ENCODE measurements around the gene PPIF.

The PPIF gene

DNA sequence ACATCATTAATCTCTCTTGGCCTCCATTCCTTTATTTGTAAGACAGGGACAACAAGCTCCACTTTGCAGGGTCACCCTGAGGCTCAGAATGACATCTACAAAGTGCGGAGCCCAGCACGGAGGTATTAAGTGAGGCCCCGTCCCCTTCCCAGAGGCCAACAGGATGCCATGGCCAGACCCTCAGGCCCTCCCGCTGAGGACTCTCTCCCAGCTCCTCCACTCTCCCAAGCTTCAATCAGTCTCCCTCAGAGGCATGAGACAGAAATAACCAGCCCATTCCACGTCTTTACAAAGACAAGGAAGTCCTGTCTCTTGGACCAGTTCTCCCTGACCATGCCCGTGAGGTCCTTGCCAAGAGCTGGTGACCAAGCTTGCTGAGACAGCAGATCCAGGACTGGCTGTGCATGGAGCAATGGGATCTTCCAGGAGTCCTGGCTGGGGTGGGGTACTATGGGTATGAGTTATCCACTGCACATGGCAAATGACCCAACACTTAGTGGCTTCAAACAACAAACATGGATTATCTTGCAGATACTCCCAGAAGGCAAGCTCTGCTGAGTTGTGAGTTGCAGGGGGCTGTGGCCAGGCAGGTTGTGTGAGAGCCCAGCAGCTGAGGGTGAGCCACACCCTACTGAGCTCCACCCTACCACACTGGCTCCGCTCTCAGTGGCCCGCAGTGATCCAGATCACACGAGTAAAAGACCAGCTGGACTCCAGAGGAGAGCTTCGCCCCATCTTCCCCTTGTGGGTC, 4.3 kb upstream of the PPIF start:
- no peak for TF ChIP-seq POLR2A (IDR thresholded peaks at IDR 0.05; ENCODE audit: low read length)
- TF ChIP-seq GATA1 (IDR thresholded peaks at IDR 0.05; ENCODE audit: low read depth, low read length) = no peak
- DNase-seq = peak; percentile 29 to 40

DNA sequence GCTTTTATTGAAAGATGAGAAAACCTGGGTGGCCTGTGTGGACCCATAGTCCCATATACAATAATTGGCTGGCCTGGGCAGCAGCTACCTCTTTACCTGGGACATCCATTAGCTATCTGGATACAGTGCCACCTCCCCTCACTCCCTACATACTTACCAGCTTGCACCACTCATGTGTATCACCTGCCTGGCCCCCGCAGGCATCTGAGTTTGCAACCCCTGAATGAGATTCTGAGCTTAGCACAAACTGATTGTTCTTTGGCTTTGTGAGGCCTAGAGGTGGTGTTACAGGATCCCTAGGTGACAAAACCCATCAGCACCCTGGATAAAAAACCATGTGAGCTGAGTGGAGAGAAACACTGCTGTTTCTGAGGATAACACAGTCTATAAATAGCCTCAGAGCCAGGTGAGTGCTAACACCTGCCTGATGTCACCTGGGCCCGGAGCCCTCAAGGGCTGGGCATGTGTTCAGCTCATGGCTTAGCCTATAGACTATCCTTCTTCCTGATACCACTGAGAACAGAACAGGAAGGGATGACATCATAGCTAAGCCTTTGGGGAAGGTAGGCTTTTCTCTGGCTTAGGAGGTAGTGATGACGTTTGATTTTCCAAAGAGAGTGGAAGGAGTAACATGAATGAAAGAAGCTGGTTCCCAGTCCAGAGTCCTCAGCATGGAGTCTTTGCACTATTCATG, 2.6 kb upstream of the PPIF start:
- no peak for DNase-seq
- TF ChIP-seq POLR2A (IDR thresholded peaks at IDR 0.05; ENCODE audit: low read length) (no peak), GATA1 (IDR thresholded peaks at IDR 0.05; ENCODE audit: low read depth, low read length) (no peak)

- DNase-seq = peak; percentile 60 to 68
These were observed 1.8 kb upstream of the PPIF start for GRCh38 chr10:79345241-79346011.

GRCh38 chr10:79346012-79346340, 1.3 kb upstream of the PPIF start:
- no peak for TF ChIP-seq GATA1 (IDR thresholded peaks at IDR 0.05; ENCODE audit: low read depth, low read length)
- TF ChIP-seq POLR2A (IDR thresholded peaks at IDR 0.05; ENCODE audit: low read length) = no peak
- no peak for DNase-seq

More at GRCh38 chr10:79345241-79346011, 1.8 kb upstream of the PPIF start:
- TF ChIP-seq POLR2A (IDR thresholded peaks at IDR 0.05; ENCODE audit: low read length) (no peak), GATA1 (IDR thresholded peaks at IDR 0.05; ENCODE audit: low read depth, low read length) (no peak)

DNA sequence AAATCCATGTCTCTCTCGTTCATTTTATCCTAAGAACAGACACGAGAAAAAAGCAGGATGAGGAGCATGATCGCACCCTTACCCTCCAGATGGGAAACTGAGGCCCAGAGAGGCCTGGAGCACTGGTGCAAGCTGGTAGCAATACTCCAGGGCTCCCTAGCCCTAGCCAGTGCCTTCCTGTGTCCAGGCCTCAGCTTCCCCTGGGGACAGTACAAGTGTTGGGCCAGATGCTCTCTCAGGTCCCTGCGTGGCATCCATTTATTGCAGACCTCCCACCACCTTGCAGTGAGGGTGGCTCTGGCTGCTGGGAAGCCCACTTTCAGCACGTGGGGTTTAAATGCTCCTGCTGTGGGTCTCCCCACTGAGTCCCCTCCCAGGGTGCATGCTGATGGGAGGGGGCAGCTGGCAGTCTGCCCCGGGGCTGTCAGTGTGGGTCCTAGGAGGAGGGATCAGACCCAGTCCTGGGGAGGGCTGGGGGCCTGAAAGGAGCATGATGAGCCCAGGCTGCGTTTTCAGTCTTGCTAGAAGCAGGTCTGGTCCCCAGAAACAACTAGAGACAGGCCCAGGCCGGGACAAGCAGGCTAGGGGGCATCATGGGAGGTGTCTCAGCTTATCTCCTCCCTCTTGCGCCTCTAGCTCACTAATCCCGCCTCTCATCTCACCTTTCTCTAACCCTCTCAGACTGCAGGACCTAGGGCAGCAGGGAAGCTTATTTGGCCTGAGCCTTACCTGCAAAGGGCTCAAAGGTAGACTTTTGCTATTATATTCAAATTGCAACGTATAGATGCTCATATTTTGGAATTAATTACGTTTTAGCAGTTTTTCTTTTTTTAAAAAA, 662 bp upstream of the PPIF start:
- no peak for TF ChIP-seq GATA1 (IDR thresholded peaks at IDR 0.05; ENCODE audit: low read depth, low read length)
- peak in 1 of 2 experiments; percentile 45 for DNase-seq

- DNase-seq = peak; percentile 77
- TF ChIP-seq GATA1 (IDR thresholded peaks at IDR 0.05; ENCODE audit: low read depth, low read length) = no peak
- no peak for TF ChIP-seq POLR2A (IDR thresholded peaks at IDR 0.05; ENCODE audit: low read length)
These were observed 798 bp downstream of the PPIF start for GRCh38 chr10:79347894-79348639.

DNA sequence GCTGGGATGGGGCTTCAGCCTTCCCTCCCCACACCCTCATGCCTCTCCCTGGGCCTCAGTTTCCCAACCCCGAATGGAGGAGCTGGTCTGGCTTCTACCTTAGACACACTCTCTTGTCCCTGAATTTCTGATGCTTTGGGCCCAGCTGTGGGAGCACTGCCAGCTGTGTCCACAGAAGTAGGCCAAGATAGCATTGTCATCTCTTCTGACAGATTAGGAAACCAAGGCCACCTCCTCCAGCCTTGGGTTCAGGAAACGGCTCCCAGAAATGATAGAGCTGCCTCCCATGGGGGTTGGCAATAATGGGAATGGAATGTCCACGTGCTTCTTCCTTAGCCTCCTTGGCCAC, 1.3 kb downstream of the PPIF start:
- peak; percentile 54 to 64 for DNase-seq
- TF ChIP-seq GATA1 (IDR thresholded peaks at IDR 0.05; ENCODE audit: low read depth, low read length) = no peak
- TF ChIP-seq POLR2A (IDR thresholded peaks at IDR 0.05; ENCODE audit: low read length) = no peak

- peak in 1 of 2 experiments; percentile 17 for DNase-seq
- TF ChIP-seq GATA1 (IDR thresholded peaks at IDR 0.05; ENCODE audit: low read depth, low read length) (no peak), POLR2A (IDR thresholded peaks at IDR 0.05; ENCODE audit: low read length) (no peak)
These were observed 1.8 kb downstream of the PPIF start for GRCh38 chr10:79349072-79349491.

- TF ChIP-seq POLR2A (IDR thresholded peaks at IDR 0.05; ENCODE audit: low read length) = no peak
- TF ChIP-seq GATA1 (IDR thresholded peaks at IDR 0.05; ENCODE audit: low read depth, low read length) = no peak
- no peak for DNase-seq
These were observed 2.6 kb downstream of the PPIF start for GRCh38 chr10:79349766-79350406.

GRCh38 chr10:79350407-79351154, 3.3 kb downstream of the PPIF start:
- DNase-seq = no peak
- no peak for TF ChIP-seq GATA1 (IDR thresholded peaks at IDR 0.05; ENCODE audit: low read depth, low read length)
- no peak for TF ChIP-seq POLR2A (IDR thresholded peaks at IDR 0.05; ENCODE audit: low read length)

DNA sequence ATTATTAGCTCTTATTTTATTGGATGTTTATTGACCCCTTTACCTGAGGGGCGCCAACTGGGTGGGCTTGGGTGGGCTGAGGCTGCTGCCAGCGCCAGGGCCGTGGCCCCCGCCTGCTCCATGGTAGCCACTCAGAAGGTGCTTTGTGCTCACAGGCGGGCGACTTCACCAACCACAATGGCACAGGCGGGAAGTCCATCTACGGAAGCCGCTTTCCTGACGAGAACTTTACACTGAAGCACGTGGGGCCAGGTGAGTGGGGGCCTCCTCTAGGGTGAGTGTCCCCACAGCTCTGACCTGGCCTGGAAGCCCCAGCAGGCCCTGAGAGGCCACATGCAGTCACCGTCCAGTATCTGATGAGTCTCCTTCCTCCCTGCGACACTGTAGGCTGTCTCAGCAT, 4.1 kb downstream of the PPIF start:
- no peak for DNase-seq
- TF ChIP-seq GATA1 (IDR thresholded peaks at IDR 0.05; ENCODE audit: low read depth, low read length) (no peak), POLR2A (IDR thresholded peaks at IDR 0.05; ENCODE audit: low read length) (no peak)

Data from erythroblast (primary cell).